Mammary epithelial cell (primary cell): Measurements from ENCODE around the gene DAZAP1.

Source experiments
- CTCF ChIP-seq, 2 donors: IDR thresholded peaks in 1 of 2; conservative IDR thresholded peaks in 1 of 2; 2 replicates each; pipeline ENCODE4 v1.5.1; 2011 to 2012; ENCODE audit warnings: inconsistent platforms in 2 of 2, low read length in 2 of 2, mild to moderate bottlenecking in 2 of 2, control low read depth in 1 of 2, low read depth in 1 of 2; ENCODE audit not compliant: insufficient read depth in 1 of 2; ENCODE audit errors: extremely low read depth in 1 of 2
- EZH2 ChIP-seq: IDR thresholded peaks from 2 replicates; pipeline ENCODE4 v1.6.1; 2012; ENCODE audit warnings: low read length, inconsistent platforms, borderline replicate concordance

GRCh38 chr19:1366899-1367870, 40.2 kb upstream of the DAZAP1 start:
- TF ChIP-seq CTCF (conservative IDR thresholded peaks at IDR 0.05 in 1 of 2, IDR thresholded peaks at IDR 0.05 in 1 of 2; ENCODE audit: extremely low read depth in 1 of 2, insufficient read depth in 1 of 2, low read depth in 1 of 2, low read length in 2 of 2): no peak
- TF ChIP-seq EZH2: no peak
